ENCODE measurements around the gene TAL2. TPM values are rescaled to one million over a fixed set of nuclear protein-coding genes. Genes with fewer than 3 reads are reported as not detected.

TAL2 gene
- total RNA-seq, 1 donor from 2014 or later, result not detected

DNA sequence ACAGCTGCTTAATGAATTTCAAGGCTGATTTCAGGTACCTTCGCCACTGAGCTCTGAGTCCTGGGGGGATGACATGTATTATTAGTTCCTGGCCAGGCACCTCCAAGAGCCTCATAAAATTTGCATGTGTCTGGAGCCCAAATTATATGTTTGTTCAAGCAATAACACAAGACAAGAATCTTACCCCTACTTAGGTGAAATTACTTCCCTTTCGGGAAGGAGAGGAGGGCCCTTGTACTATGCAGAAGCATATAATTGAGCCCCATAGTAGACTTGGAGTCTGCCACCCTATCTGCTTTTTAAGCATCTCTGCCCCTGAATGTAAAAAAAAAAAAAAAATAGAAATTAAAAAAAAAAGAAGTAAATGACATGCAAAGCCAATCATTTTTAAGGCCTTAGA lies 19.1 kb downstream of the TAL2 start:
- H3K4me1 Mint-ChIP-seq (ENCODE audit: low read depth), result no peaks in the 10 kb centered on the region
- no peaks in the 10 kb centered on the region for H3K36me3 Mint-ChIP-seq (ENCODE audit: low read depth)
- H3K27me3 Mint-ChIP-seq (ENCODE audit: low read depth), result peaks cover 6% of the 10 kb centered on the region
- intact Hi-C loops (cut with micrococcal nuclease), result no loop called here
- no peak overlapping the region for H3K27ac Mint-ChIP-seq
- DNase-seq (ENCODE audit: low spot score), result no peak
- H3K4me3 Mint-ChIP-seq (ENCODE audit: low read depth), result no peak overlapping the region
- H3K9me3 Mint-ChIP-seq, result no peaks in the 10 kb centered on the region

DNA sequence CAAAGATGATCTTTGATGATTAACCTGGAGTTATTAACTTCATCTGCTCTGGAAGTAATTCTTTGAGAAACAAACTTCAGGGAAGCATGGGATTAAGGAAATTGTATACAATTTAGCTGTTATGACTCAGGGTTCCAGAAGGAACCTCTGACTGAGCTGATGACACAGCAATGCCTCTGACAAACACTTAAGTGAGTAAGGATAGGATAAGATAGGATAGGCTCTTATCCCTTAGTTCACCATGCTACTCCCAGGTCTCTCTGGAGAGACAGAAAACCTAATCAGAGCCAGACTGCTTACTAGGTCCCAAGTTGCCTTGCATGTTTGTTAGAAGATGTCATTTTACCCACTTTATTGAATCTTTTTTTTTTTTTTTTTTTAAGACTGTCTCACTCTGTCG lies 19.5 kb downstream of the TAL2 start:
- Mint-ChIP-seq H3K9me3 (no peaks in the 10 kb centered on the region), H3K27ac (no peak overlapping the region), H3K27me3 (ENCODE audit: low read depth) (peaks cover 6% of the 10 kb centered on the region), H3K4me1 (ENCODE audit: low read depth) (no peaks in the 10 kb centered on the region), H3K4me3 (ENCODE audit: low read depth) (no peak overlapping the region), H3K36me3 (ENCODE audit: low read depth) (no peaks in the 10 kb centered on the region)
- intact Hi-C loops (cut with micrococcal nuclease), result no loop called here
- DNase-seq (ENCODE audit: low spot score), result no peak

DNA sequence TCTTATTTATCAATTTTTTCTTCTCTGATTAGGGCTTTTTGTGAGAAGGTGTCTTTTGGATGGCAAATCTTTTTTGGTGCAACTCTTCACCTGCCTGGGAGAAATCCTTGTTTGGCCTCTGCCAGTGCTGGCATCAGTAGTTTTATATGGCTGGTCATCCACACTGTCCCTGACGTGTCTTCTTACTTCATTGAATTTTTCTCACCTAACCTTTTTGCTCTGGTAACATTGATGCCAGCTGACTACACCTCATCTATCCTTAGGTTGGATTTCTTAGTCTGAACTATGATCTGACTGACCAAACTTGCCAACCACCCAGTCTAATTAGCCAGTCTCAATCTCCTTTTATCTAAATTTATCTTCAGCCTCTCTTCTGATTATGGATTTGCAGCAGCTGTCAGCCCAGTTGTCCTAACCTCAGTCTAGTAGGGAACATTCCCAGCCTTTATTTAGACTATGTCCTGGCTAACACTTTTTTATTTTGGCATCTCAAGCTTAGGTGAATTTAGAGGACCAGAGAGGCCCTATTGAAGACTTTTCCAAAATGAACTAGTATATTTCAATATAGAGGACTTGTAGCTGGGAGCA lies 21.5 kb downstream of the TAL2 start:
- intact Hi-C loops (cut with micrococcal nuclease), result no loop called here
- H3K9me3 Mint-ChIP-seq, result no peaks in the 10 kb centered on the region
- H3K27ac Mint-ChIP-seq, result no peak overlapping the region
- H3K36me3 Mint-ChIP-seq (ENCODE audit: low read depth), result no peaks in the 10 kb centered on the region
- DNase-seq (ENCODE audit: low spot score), result no peak
- no peak overlapping the region for H3K4me3 Mint-ChIP-seq (ENCODE audit: low read depth)
- H3K27me3 Mint-ChIP-seq (ENCODE audit: low read depth), result peaks cover 15% of the 10 kb centered on the region
- H3K4me1 Mint-ChIP-seq (ENCODE audit: low read depth), result no peaks in the 10 kb centered on the region

- intact Hi-C loops (cut with micrococcal nuclease), result no loop called here
- Mint-ChIP-seq H3K9me3 (no peaks in the 10 kb centered on the region), H3K36me3 (ENCODE audit: low read depth) (no peaks in the 10 kb centered on the region)
Observed at GRCh38 chr9:105686936-105687335, 24.7 kb downstream of the TAL2 start.

DNA sequence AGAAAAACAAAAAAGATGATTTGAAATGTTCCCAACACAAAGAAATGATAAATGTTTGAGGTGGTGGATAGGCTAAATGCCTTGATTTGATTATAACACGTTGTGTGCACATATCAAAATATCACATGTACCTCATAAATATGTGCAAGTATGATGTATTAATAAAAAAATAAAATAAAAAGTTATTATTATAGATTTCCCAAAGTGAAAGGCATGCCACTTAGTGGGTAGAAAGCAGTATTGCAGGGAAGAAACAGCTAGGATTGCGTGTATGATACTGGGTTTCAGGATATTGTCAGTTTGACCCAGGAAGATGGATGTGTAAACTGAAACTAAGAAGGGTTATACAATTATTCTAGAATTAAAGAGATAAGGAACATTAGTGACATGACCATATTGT lies 28.5 kb downstream of the TAL2 start:
- no peak overlapping the region for H3K4me3 Mint-ChIP-seq (ENCODE audit: low read depth)
- no peak for DNase-seq (ENCODE audit: low spot score)
- peaks cover 37% of the 10 kb centered on the region for H3K27me3 Mint-ChIP-seq (ENCODE audit: low read depth)
- no peaks in the 10 kb centered on the region for H3K9me3 Mint-ChIP-seq
- intact Hi-C loops (cut with micrococcal nuclease), result loop anchor here (5.0 to 10.0 kb wide), 5 partner anchors 133 to 1596 kb away; partner anchors contain the start of genes FKTN, FSD1L, NIPSNAP3B and SLC44A1
- H3K4me1 Mint-ChIP-seq (ENCODE audit: low read depth), result peaks cover 13% of the 10 kb centered on the region
- peaks cover 3% of the 10 kb centered on the region for H3K36me3 Mint-ChIP-seq (ENCODE audit: low read depth)
- H3K27ac Mint-ChIP-seq, result no peak overlapping the region

More at GRCh38 chr9:105686936-105687335, 24.7 kb downstream of the TAL2 start:
- H3K4me3 Mint-ChIP-seq (ENCODE audit: low read depth), result no peak overlapping the region
- no peaks in the 10 kb centered on the region for H3K4me1 Mint-ChIP-seq (ENCODE audit: low read depth)
- H3K27me3 Mint-ChIP-seq (ENCODE audit: low read depth), result peaks cover 28% of the 10 kb centered on the region
- no peak overlapping the region for H3K27ac Mint-ChIP-seq
- DNase-seq (ENCODE audit: low spot score), result no peak

GRCh38 chr9:105693435-105694189 lies 31.4 kb downstream of the TAL2 start:
- H3K4me1 Mint-ChIP-seq (ENCODE audit: low read depth), result peaks cover 13% of the 10 kb centered on the region
- DNase-seq (ENCODE audit: low spot score), result no peak
- peaks cover 3% of the 10 kb centered on the region for H3K36me3 Mint-ChIP-seq (ENCODE audit: low read depth)
- intact Hi-C loops (cut with micrococcal nuclease), result loop anchor here (5.0 to 10.0 kb wide), 5 partner anchors 136 to 1599 kb away; partner anchors contain the start of genes FKTN, FSD1L, NIPSNAP3B and SLC44A1
- H3K27me3 Mint-ChIP-seq (ENCODE audit: low read depth), result peaks cover 28% of the 10 kb centered on the region
- H3K4me3 Mint-ChIP-seq (ENCODE audit: low read depth), result peak overlapping the region; percentile 80
- H3K9me3 Mint-ChIP-seq, result no peaks in the 10 kb centered on the region
- no peak overlapping the region for H3K27ac Mint-ChIP-seq

- Mint-ChIP-seq H3K9me3 (no peaks in the 10 kb centered on the region), H3K36me3 (ENCODE audit: low read depth) (peaks cover 3% of the 10 kb centered on the region), H3K4me3 (ENCODE audit: low read depth) (peak within 1 kb of the TSS; percentile 83), H3K4me1 (ENCODE audit: low read depth) (peaks cover 13% of the 10 kb centered on the region), H3K27ac (peak within 1 kb of the TSS; percentile 53), H3K27me3 (ENCODE audit: low read depth) (peaks cover 27% of the 10 kb centered on the region)
- intact Hi-C loops (cut with micrococcal nuclease), result loop anchor here (5.0 to 10.0 kb wide), 5 partner anchors 137 to 1600 kb away; partner anchors contain the start of genes FKTN, FSD1L, NIPSNAP3B and SLC44A1
- DNase-seq (ENCODE audit: low spot score), result peak; percentile 73
Observed at GRCh38 chr9:105694190-105694847, 32.1 kb downstream of the TAL2 start, which contains the start of gene TMEM38B. TMEM38B (plus strand) TSS chr9:105694541; CDS start chr9:105694661, 120 bp downstream.

- Mint-ChIP-seq H3K27ac (peak overlapping the region; percentile 53), H3K4me1 (ENCODE audit: low read depth) (peaks cover 15% of the 10 kb centered on the region), H3K9me3 (no peaks in the 10 kb centered on the region), H3K36me3 (ENCODE audit: low read depth) (peaks cover 3% of the 10 kb centered on the region), H3K4me3 (ENCODE audit: low read depth) (peak overlapping the region; percentile 83), H3K27me3 (ENCODE audit: low read depth) (peaks cover 22% of the 10 kb centered on the region)
- peak; percentile 42 for DNase-seq (ENCODE audit: low spot score)
- intact Hi-C loops (cut with micrococcal nuclease), result loop anchor here (5.0 to 10.0 kb wide), 5 partner anchors 138 to 1600 kb away; partner anchors contain the start of genes FKTN, FSD1L, NIPSNAP3B and SLC44A1
Observed at GRCh38 chr9:105694848-105695581, 32.8 kb downstream of the TAL2 start.

GRCh38 chr9:105696219-105696793 lies 34.0 kb downstream of the TAL2 start:
- Mint-ChIP-seq H3K4me3 (ENCODE audit: low read depth) (no peak overlapping the region), H3K4me1 (ENCODE audit: low read depth) (peaks cover 15% of the 10 kb centered on the region), H3K9me3 (no peaks in the 10 kb centered on the region), H3K27ac (no peak overlapping the region), H3K36me3 (ENCODE audit: low read depth) (peaks cover 3% of the 10 kb centered on the region), H3K27me3 (ENCODE audit: low read depth) (peaks cover 19% of the 10 kb centered on the region)
- no peak for DNase-seq (ENCODE audit: low spot score)
- intact Hi-C loops (cut with micrococcal nuclease), result loop anchor here (10.0 kb wide), 4 partner anchors 252 to 1602 kb away; partner anchors contain the start of genes FSD1L, NIPSNAP3B, SLC44A1 and SMC2

DNA sequence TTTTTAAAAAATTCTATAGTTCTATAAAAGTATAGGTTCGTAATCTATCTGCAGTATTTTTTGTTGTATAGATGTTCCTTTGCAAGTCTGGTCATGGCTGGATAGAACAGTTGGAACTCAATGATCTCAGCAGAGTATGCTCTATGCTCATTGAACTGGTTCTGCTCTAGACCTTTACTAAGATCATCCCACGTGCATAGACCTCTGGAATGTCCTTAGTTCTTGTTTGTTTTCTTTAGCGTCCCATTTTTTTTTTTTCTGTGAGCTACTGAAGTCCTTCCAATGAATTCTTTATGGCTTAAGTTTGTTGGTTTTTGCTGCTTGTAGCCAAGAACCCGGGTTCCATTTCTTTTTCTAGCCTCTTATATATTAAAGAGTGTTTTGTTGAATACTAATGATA lies 35.6 kb downstream of the TAL2 start:
- Mint-ChIP-seq H3K4me1 (ENCODE audit: low read depth) (peaks cover 15% of the 10 kb centered on the region), H3K27ac (no peak overlapping the region), H3K27me3 (ENCODE audit: low read depth) (peaks cover 12% of the 10 kb centered on the region), H3K4me3 (ENCODE audit: low read depth) (no peak overlapping the region), H3K9me3 (no peaks in the 10 kb centered on the region), H3K36me3 (ENCODE audit: low read depth) (peaks cover 3% of the 10 kb centered on the region)
- intact Hi-C loops (cut with micrococcal nuclease), result loop anchor here (10.0 kb wide), 4 partner anchors 253 to 1603 kb away; partner anchors contain the start of genes FSD1L, NIPSNAP3B, SLC44A1 and SMC2
- DNase-seq (ENCODE audit: low spot score), result no peak

DNA sequence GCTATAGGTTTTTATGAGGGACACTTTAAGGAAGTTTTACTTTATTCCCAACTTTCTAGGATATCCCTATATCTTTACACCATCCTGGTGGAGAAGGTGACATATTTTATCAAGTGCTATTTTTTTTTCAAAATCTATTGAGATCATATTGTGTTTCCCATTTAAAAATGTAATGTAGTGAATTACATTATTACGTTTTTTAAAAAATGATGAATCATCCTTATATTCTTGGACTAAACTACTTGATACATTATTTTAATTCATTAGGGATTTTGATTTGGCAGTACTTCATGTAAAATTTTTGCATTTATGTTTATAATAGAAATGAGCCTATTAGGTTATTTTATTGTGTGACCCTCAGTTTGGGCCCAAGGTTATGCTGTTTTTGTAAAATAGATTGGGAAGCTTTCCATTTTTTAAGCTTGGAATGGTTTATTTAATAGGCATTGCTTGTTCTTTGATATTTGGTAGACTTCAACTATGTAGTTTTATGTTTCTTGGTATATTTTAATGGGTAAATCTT lies 36.2 kb downstream of the TAL2 start:
- Mint-ChIP-seq H3K9me3 (no peaks in the 10 kb centered on the region), H3K4me1 (ENCODE audit: low read depth) (peaks cover 14% of the 10 kb centered on the region), H3K4me3 (ENCODE audit: low read depth) (no peak overlapping the region), H3K36me3 (ENCODE audit: low read depth) (peaks cover 3% of the 10 kb centered on the region), H3K27ac (no peak overlapping the region), H3K27me3 (ENCODE audit: low read depth) (peaks cover 11% of the 10 kb centered on the region)
- DNase-seq (ENCODE audit: low spot score), result no peak
- intact Hi-C loops (cut with micrococcal nuclease), result loop anchor here (10.0 kb wide), 4 partner anchors 254 to 1604 kb away; partner anchors contain the start of genes FSD1L, NIPSNAP3B, SLC44A1 and SMC2
